Measurements from ENCODE around the gene SDCCAG8.

DNA sequence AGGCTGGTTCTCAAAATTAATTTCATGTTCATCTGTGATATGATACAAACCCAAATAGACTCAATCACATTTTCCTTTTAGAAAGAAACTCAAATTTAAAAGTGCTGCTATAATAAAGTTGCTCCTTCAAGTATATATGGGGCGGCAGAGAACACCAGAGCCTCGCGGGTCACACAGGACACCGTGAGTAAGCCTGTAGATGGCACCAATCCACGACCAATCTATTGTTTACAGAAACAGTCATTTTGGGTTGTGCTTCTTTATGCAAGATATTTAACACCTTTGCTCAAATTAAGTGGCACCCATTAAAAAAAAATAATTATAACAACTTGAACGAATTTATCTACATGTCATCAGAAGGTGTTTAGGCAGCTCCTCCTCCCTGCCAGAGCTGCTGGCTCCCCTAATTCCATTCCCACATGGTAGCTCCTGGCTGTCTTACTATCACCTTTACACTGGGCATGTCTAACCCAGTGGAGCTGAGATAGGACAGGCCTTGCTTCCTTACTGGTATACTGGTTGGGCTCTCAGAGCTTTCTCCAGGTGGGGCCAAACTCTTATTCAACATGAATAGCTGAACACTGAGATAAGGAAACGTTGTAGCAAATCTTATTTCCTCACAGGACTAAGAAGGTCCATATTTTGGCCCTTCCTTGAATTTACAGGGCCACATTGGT, 287.0 kb downstream of the SDCCAG8 start:
- TF ChIP-seq, protein P1, sequence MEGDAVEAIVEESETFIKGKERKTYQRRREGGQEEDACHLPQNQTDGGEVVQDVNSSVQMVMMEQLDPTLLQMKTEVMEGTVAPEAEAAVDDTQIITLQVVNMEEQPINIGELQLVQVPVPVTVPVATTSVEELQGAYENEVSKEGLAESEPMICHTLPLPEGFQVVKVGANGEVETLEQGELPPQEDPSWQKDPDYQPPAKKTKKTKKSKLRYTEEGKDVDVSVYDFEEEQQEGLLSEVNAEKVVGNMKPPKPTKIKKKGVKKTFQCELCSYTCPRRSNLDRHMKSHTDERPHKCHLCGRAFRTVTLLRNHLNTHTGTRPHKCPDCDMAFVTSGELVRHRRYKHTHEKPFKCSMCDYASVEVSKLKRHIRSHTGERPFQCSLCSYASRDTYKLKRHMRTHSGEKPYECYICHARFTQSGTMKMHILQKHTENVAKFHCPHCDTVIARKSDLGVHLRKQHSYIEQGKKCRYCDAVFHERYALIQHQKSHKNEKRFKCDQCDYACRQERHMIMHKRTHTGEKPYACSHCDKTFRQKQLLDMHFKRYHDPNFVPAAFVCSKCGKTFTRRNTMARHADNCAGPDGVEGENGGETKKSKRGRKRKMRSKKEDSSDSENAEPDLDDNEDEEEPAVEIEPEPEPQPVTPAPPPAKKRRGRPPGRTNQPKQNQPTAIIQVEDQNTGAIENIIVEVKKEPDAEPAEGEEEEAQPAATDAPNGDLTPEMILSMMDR (IDR thresholded peaks at IDR 0.05): no peak
- no peak for TF ChIP-seq EP300 (IDR thresholded peaks at IDR 0.05)

Data from esophagus muscularis mucosa (tissue), 3 donors.